HepG2 (cell line): ENCODE data around the gene DSE.

Source experiments
- NFIC ChIP-seq: IDR thresholded peaks from 2 replicates; pipeline ENCODE4 v1.6.1; 2012; ENCODE audit warnings: mild to moderate bottlenecking, low read length, inconsistent platforms
- NR1H2 ChIP-seq: sonication (generic); formaldehyde crosslinking; IDR thresholded peaks from 2 replicates; pipeline ENCODE4 v1.8.1; 2022; ENCODE audit warnings: low read depth, missing genetic modification reagents, borderline replicate concordance
- POLR2A ChIP-seq, 2 experiments: IDR thresholded peaks; 2 replicates each; pipeline ENCODE4 v1.6.1; 2011; ENCODE audit warnings: low read depth in 2 of 2, low read length in 2 of 2, mild to moderate bottlenecking in 1 of 2, moderate library complexity in 1 of 2; ENCODE audit not compliant: insufficient read depth in 1 of 2
- ZNF18 ChIP-seq: sonication (generic); formaldehyde crosslinking; IDR thresholded peaks from 2 replicates; pipeline ENCODE4 v1.8.0; 2022; ENCODE audit warnings: mild to moderate bottlenecking, missing genetic modification reagents; ENCODE audit not compliant: insufficient replicate concordance
- TF ChIP-seq, protein P1 (sequence below): sonication (generic); formaldehyde crosslinking; IDR thresholded peaks from 2 replicates; pipeline ENCODE4 v1.5.0; 2020; ENCODE audit warnings: mild to moderate bottlenecking, missing genetic modification reagents, moderate library complexity

DNA sequence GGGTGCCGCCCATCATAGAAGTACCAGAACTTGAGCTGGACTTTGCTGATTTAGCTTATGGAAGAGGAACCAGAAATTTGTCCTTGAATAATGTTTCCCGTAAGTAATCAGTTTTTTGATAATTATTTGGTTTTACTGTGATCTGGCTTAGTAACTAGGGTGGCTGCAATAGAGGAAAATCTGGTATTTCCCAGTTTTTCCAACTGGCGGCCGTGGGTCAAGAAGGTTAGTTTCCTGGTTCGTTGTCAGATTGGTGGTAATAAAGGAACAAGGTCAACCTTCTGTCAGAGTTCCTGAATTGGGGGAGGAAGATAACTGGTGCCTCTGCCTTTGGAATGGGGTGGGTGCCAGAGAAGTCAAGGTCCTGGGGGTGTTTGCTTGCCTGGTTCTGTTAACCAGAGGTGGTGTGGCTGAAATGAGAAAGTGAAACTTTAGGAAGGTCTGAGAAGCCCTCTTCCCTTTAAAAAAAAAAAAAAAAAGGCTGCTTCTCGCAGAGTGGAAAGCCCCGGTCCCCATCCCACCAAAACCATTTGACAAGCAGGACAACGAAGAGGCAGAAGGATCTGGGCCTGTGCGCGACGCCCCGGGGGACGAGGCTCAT, 90.7 kb downstream of the DSE start, which contains the start of gene CALHM6:
- TF ChIP-seq, protein P1, sequence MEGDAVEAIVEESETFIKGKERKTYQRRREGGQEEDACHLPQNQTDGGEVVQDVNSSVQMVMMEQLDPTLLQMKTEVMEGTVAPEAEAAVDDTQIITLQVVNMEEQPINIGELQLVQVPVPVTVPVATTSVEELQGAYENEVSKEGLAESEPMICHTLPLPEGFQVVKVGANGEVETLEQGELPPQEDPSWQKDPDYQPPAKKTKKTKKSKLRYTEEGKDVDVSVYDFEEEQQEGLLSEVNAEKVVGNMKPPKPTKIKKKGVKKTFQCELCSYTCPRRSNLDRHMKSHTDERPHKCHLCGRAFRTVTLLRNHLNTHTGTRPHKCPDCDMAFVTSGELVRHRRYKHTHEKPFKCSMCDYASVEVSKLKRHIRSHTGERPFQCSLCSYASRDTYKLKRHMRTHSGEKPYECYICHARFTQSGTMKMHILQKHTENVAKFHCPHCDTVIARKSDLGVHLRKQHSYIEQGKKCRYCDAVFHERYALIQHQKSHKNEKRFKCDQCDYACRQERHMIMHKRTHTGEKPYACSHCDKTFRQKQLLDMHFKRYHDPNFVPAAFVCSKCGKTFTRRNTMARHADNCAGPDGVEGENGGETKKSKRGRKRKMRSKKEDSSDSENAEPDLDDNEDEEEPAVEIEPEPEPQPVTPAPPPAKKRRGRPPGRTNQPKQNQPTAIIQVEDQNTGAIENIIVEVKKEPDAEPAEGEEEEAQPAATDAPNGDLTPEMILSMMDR (CRISPR knock-in tag) = no peak
- TF ChIP-seq POLR2A (IDR thresholded peaks at IDR 0.05; ENCODE audit: insufficient read depth in 1 of 2, low read depth in 2 of 2, low read length in 2 of 2) = no peak
- no peak for TF ChIP-seq ZNF18
- no peak for TF ChIP-seq NR1H2 (CRISPR knock-in tag)
- TF ChIP-seq NFIC = no peak
